ENCODE results near the gene ADGRG3. TPM values are rescaled to one million over a fixed set of nuclear protein-coding genes. Genes with fewer than 3 reads are reported as not detected.
A peak's percentile ranks its signal among the peaks of the same experiment; 100 is the strongest.

ADGRG3 gene
- total and polyA plus RNA-seq, 9 of the 15 experiments (the other 6 are each of a cell fraction or from before 2014, with no cell fraction given): 0.09 to 0.52 (median 0.14) TPM; not detected in 3

DNA sequence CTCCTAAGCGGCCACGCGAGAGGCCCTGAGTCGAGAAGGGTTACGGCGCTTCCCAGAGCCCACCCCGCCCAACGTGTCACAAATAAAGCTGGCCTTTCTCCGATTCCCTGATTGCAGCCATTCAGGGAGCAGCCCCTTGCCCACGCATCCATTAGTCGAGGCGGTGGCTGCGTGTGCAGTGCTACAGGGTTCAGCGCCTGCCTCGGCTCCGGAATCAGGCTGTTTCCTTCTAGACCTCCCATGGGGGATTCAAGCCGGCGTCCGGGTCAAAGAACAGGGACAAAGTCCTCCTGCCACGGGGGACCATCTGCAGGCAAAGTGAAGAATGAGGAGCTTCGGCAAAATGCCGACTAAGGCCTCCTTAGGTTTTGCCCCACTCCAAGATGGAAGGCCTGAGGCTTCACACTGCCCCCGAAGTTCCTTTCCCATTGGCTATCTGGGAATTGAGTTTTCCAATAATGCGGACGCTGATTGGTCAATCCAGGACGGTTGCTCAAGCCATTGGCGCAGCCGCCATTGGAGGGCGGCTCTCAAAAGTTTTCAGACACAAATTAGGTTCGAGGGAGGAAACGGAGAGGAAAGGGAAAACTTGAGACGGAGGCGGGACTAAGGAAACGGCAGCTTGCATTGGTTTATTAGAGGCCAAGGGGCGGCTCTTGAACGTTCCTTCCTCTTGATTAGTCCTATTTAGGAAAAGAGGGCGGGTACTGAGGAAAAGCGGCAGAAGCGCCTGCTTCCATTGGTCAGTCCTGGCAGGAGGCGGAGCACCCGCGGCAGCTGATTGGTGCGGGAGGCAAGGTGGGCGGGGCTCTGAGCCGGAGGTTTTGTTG is 67.0 kb downstream of the ADGRG3 start (continued):
- TF ChIP-seq, protein P1, sequence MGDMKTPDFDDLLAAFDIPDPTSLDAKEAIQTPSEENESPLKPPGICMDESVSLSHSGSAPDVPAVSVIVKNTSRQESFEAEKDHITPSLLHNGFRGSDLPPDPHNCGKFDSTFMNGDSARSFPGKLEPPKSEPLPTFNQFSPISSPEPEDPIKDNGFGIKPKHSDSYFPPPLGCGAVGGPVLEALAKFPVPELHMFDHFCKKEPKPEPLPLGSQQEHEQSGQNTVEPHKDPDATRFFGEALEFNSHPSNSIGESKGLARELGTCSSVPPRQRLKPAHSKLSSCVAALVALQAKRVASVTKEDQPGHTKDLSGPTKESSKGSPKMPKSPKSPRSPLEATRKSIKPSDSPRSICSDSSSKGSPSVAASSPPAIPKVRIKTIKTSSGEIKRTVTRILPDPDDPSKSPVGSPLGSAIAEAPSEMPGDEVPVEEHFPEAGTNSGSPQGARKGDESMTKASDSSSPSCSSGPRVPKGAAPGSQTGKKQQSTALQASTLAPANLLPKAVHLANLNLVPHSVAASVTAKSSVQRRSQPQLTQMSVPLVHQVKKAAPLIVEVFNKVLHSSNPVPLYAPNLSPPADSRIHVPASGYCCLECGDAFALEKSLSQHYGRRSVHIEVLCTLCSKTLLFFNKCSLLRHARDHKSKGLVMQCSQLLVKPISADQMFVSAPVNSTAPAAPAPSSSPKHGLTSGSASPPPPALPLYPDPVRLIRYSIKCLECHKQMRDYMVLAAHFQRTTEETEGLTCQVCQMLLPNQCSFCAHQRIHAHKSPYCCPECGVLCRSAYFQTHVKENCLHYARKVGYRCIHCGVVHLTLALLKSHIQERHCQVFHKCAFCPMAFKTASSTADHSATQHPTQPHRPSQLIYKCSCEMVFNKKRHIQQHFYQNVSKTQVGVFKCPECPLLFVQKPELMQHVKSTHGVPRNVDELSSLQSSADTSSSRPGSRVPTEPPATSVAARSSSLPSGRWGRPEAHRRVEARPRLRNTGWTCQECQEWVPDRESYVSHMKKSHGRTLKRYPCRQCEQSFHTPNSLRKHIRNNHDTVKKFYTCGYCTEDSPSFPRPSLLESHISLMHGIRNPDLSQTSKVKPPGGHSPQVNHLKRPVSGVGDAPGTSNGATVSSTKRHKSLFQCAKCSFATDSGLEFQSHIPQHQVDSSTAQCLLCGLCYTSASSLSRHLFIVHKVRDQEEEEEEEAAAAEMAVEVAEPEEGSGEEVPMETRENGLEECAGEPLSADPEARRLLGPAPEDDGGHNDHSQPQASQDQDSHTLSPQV (IDR thresholded peaks at IDR 0.05): peak; percentile 17; the same call in 1 of the 2 replicates
- TF ChIP-seq, protein P2, sequence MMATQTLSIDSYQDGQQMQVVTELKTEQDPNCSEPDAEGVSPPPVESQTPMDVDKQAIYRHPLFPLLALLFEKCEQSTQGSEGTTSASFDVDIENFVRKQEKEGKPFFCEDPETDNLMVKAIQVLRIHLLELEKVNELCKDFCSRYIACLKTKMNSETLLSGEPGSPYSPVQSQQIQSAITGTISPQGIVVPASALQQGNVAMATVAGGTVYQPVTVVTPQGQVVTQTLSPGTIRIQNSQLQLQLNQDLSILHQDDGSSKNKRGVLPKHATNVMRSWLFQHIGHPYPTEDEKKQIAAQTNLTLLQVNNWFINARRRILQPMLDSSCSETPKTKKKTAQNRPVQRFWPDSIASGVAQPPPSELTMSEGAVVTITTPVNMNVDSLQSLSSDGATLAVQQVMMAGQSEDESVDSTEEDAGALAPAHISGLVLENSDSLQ (IDR thresholded peaks at IDR 0.05): peak; percentile 73
- peak; percentile 90 for TF ChIP-seq GABPA (tag; conservative IDR thresholded peaks at IDR 0.05; ENCODE audit: low read depth)
- TF ChIP-seq, protein P3, sequence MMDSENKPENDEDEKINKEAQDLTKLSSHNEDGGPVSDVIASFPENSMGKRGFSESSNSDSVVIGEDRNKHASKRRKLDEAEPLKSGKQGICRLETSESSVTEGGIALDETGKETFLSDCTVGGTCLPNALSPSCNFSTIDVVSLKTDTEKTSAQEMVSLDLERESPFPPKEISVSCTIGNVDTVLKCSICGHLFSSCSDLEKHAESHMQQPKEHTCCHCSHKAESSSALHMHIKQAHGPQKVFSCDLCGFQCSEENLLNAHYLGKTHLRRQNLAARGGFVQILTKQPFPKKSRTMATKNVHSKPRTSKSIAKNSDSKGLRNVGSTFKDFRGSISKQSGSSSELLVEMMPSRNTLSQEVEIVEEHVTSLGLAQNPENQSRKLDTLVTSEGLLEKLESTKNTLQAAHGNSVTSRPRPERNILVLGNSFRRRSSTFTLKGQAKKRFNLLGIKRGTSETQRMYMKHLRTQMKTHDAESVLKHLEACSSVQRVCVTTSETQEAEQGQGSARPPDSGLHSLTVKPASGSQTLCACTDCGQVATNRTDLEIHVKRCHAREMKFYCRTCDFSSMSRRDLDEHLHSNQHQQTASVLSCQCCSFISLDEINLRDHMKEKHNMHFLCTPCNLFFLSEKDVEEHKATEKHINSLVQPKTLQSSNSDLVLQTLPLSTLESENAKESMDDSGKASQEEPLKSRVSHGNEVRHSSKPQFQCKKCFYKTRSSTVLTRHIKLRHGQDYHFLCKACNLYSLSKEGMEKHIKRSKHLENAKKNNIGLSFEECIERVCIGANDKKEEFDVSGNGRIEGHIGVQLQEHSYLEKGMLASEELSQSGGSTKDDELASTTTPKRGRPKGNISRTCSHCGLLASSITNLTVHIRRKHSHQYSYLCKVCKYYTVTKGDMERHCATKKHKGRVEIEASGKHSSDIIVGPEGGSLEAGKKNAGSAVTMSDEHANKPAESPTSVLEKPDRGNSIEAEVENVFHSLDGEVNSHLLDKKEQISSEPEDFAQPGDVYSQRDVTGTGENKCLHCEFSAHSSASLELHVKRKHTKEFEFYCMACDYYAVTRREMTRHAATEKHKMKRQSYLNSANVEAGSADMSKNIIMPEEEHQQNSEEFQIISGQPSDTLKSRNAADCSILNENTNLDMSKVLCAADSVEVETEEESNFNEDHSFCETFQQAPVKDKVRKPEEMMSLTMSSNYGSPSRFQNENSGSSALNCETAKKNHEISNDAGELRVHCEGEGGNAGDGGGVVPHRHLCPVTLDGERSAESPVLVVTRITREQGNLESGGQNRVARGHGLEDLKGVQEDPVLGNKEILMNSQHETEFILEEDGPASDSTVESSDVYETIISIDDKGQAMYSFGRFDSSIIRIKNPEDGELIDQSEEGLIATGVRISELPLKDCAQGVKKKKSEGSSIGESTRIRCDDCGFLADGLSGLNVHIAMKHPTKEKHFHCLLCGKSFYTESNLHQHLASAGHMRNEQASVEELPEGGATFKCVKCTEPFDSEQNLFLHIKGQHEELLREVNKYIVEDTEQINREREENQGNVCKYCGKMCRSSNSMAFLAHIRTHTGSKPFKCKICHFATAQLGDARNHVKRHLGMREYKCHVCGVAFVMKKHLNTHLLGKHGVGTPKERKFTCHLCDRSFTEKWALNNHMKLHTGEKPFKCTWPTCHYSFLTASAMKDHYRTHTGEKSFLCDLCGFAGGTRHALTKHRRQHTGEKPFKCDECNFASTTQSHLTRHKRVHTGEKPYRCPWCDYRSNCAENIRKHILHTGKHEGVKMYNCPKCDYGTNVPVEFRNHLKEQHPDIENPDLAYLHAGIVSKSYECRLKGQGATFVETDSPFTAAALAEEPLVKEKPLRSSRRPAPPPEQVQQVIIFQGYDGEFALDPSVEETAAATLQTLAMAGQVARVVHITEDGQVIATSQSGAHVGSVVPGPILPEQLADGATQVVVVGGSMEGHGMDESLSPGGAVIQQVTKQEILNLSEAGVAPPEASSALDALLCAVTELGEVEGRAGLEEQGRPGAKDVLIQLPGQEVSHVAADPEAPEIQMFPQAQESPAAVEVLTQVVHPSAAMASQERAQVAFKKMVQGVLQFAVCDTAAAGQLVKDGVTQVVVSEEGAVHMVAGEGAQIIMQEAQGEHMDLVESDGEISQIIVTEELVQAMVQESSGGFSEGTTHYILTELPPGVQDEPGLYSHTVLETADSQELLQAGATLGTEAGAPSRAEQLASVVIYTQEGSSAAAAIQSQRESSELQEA (IDR thresholded peaks at IDR 0.05; ENCODE audit: low read depth): no peak
- TF ChIP-seq, protein P4, sequence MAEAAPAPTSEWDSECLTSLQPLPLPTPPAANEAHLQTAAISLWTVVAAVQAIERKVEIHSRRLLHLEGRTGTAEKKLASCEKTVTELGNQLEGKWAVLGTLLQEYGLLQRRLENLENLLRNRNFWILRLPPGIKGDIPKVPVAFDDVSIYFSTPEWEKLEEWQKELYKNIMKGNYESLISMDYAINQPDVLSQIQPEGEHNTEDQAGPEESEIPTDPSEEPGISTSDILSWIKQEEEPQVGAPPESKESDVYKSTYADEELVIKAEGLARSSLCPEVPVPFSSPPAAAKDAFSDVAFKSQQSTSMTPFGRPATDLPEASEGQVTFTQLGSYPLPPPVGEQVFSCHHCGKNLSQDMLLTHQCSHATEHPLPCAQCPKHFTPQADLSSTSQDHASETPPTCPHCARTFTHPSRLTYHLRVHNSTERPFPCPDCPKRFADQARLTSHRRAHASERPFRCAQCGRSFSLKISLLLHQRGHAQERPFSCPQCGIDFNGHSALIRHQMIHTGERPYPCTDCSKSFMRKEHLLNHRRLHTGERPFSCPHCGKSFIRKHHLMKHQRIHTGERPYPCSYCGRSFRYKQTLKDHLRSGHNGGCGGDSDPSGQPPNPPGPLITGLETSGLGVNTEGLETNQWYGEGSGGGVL (CRISPR knock-in tag; IDR thresholded peaks at IDR 0.05): no peak
- no peak for TF ChIP-seq TEAD2 (tag; IDR thresholded peaks at IDR 0.05)
- TF ChIP-seq ILK (tag; IDR thresholded peaks at IDR 0.05; ENCODE audit: borderline replicate concordance, low read depth): no peak
- no peak for TF ChIP-seq ZBTB7A (IDR thresholded peaks at IDR 0.05; ENCODE audit: borderline replicate concordance, control insufficient read depth, low read depth, low read length)
